Fibroblast of lung (primary cell): ENCODE results near the gene FAM162A.

ENCODE experiments used
- EZH2 ChIP-seq: IDR thresholded peaks from 2 replicates; pipeline ENCODE4 v1.5.1; 2012; ENCODE audit warnings: low read length, control low read depth, mild to moderate bottlenecking; ENCODE audit errors: missing control alignments
- TF ChIP-seq, protein P1 (sequence below), 2 donors: IDR thresholded peaks in 1 of 2; conservative IDR thresholded peaks in 1 of 2; 1 replicate in 1 of 2; 2 replicates in 1 of 2; pipeline ENCODE4 v1.5.1; 2011 to 2012; ENCODE audit warnings: low read length in 2 of 2, control low read depth in 1 of 2, inconsistent platforms in 1 of 2, low read depth in 1 of 2, mild to moderate bottlenecking in 1 of 2

DNA sequence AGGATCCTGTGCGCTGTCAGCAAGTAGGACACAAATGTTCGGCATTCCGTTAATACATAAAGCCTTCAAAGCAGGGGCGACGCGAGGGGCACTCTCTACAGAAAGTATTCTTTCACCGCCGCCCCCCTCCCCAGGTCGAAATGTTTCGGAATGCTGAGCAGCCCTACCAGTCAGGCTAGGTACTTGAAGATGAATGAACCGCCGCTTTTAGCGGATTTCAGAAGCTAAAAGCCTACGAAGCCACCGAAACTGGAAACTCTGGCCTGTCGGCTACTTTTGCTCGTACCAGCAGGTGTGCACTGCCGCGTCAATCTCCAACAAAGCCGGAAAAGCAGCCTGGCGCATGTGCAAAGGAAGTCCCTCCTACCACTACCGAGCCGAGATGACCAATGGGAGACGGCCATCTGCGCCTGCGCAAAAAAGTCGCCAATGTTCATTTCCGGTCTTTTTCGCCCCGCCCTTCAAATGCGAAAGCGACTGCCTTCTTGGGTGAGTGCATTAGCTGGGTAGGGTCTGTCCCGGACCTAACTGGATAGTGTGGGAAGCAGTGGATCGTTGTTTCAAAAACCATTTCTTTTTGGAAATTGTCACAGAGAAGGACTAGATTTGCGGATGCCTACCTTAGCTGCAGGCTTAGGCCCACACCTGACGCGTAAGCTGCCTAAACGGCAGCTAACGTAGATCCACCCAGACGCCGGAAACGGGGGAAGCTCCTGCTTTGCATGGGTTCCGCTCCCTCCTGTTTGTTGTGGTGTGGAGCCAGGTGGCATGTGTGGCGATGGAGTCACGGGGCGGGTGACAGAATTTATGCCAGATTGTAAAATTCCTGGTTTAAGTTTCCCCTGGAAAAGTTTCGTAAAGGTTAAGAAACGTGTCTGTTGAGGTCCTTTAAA lies 32.0 kb downstream of the FAM162A start, which contains the start of gene WDR5B:
- TF ChIP-seq EZH2 = no peak
- TF ChIP-seq, protein P1, sequence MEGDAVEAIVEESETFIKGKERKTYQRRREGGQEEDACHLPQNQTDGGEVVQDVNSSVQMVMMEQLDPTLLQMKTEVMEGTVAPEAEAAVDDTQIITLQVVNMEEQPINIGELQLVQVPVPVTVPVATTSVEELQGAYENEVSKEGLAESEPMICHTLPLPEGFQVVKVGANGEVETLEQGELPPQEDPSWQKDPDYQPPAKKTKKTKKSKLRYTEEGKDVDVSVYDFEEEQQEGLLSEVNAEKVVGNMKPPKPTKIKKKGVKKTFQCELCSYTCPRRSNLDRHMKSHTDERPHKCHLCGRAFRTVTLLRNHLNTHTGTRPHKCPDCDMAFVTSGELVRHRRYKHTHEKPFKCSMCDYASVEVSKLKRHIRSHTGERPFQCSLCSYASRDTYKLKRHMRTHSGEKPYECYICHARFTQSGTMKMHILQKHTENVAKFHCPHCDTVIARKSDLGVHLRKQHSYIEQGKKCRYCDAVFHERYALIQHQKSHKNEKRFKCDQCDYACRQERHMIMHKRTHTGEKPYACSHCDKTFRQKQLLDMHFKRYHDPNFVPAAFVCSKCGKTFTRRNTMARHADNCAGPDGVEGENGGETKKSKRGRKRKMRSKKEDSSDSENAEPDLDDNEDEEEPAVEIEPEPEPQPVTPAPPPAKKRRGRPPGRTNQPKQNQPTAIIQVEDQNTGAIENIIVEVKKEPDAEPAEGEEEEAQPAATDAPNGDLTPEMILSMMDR (conservative IDR thresholded peaks at IDR 0.05 in 1 of 2, IDR thresholded peaks at IDR 0.05 in 1 of 2; ENCODE audit: low read depth in 1 of 2, low read length in 2 of 2) = peak in 1 of 2 donors; percentile 14
